HepG2 (cell line): ENCODE measurements around the gene PTTG1. TPM values are rescaled to one million over a fixed set of nuclear protein-coding genes. Genes with fewer than 3 reads are reported as not detected.

Source experiments
- AGO2 ChIP-seq: fragments of 200-400 bp; formaldehyde crosslinking; optimal IDR thresholded peaks from 2 replicates; pipeline ENCODE3; 2017; ENCODE audit warnings: mild to moderate bottlenecking, low read depth, low read length, moderate library complexity
- CCDC6 ChIP-seq: sonication (generic); formaldehyde crosslinking; IDR thresholded peaks from 2 replicates; pipeline ENCODE4 v1.8.1; 2022; ENCODE audit warnings: mild to moderate bottlenecking, missing genetic modification reagents, moderate library complexity
- FOXC1 ChIP-seq: sonication (generic); formaldehyde crosslinking; IDR thresholded peaks from 2 replicates; pipeline ENCODE4 v1.8.0; 2022; ENCODE audit warnings: mild to moderate bottlenecking, missing genetic modification reagents, borderline replicate concordance
- GTF2F1 ChIP-seq: fragments of 150-350 bp; IDR thresholded peaks from 2 replicates; pipeline ENCODE4 v1.6.1; 2014; ENCODE audit warnings: low read length
- HOXA3 ChIP-seq: sonication (generic); formaldehyde crosslinking; IDR thresholded peaks from 2 replicates; pipeline ENCODE4 v1.5.0; 2020; ENCODE audit warnings: missing genetic modification reagents
- KDM6A ChIP-seq: IDR thresholded peaks from 2 replicates; pipeline ENCODE4 v1.6.1; 2016; ENCODE audit warnings: low read depth
- NAIF1 ChIP-seq: sonication (generic); formaldehyde crosslinking; IDR thresholded peaks from 2 replicates; pipeline ENCODE4 v1.5.0; 2020; ENCODE audit warnings: mild to moderate bottlenecking, missing genetic modification reagents, borderline replicate concordance
- PAX8 ChIP-seq: sonication (generic); formaldehyde crosslinking; IDR thresholded peaks from 2 replicates; pipeline ENCODE4 v1.8.0; 2022; ENCODE audit warnings: mild to moderate bottlenecking, missing genetic modification reagents, borderline replicate concordance
- PAXIP1 ChIP-seq: sonication (generic); formaldehyde crosslinking; conservative IDR thresholded peaks from 2 replicates; pipeline ENCODE4 v1.4.0; 2020; ENCODE audit warnings: mild to moderate bottlenecking, missing genetic modification reagents, moderate library complexity
- PHF21A ChIP-seq: sonication (generic); formaldehyde crosslinking; IDR thresholded peaks from 2 replicates; pipeline ENCODE4 v1.5.0; 2020; ENCODE audit warnings: mild to moderate bottlenecking, missing genetic modification reagents
- RARG ChIP-seq: sonication (generic); formaldehyde crosslinking; IDR thresholded peaks from 2 replicates; pipeline ENCODE4 v1.4.0; 2020; ENCODE audit warnings: low read depth, mild to moderate bottlenecking, missing genetic modification reagents
- SIN3B ChIP-seq: fragments of 150-350 bp; IDR thresholded peaks from 2 replicates; pipeline ENCODE4 v1.6.1; 2014; ENCODE audit warnings: low read length
- ZBTB42 ChIP-seq: sonication (generic); formaldehyde crosslinking; IDR thresholded peaks from 2 replicates; pipeline ENCODE4 v1.5.0; 2020; ENCODE audit warnings: mild to moderate bottlenecking, missing genetic modification reagents
- ZBTB7A ChIP-seq: sonication (generic); formaldehyde crosslinking; IDR thresholded peaks from 2 replicates; pipeline ENCODE4 v1.8.0; 2022; ENCODE audit warnings: mild to moderate bottlenecking, missing genetic modification reagents
- ZFP1 ChIP-seq: IDR thresholded peaks from 2 replicates; pipeline ENCODE4 v1.6.1; 2016
- ZNF124 ChIP-seq: sonication (generic); formaldehyde crosslinking; IDR thresholded peaks from 2 replicates; pipeline ENCODE4 v1.4.0; 2020; ENCODE audit warnings: missing genetic modification reagents
- ZNF280B ChIP-seq: sonication (generic); formaldehyde crosslinking; IDR thresholded peaks from 2 replicates; pipeline ENCODE4 v1.5.0; 2020; ENCODE audit warnings: missing genetic modification reagents, mild to moderate bottlenecking, borderline replicate concordance
- ZNF329 ChIP-seq: sonication (generic); formaldehyde crosslinking; IDR thresholded peaks from 2 replicates; pipeline ENCODE4 v1.9.0; 2021; ENCODE audit warnings: low read depth, mild to moderate bottlenecking, missing genetic modification reagents
- ZNF354B ChIP-seq: sonication (generic); formaldehyde crosslinking; IDR thresholded peaks from 2 replicates; pipeline ENCODE4 v1.8.0; 2022; ENCODE audit warnings: mild to moderate bottlenecking, missing genetic modification reagents
- ZNF484 ChIP-seq: sonication (generic); formaldehyde crosslinking; IDR thresholded peaks from 2 replicates; pipeline ENCODE4 v1.5.1; 2020; ENCODE audit warnings: mild to moderate bottlenecking, low read depth, missing genetic modification reagents, borderline replicate concordance
- ZNF674 ChIP-seq: sonication (generic); formaldehyde crosslinking; IDR thresholded peaks from 2 replicates; pipeline ENCODE4 v1.5.0; 2020; ENCODE audit warnings: low read depth, mild to moderate bottlenecking, missing genetic modification reagents
- ZNF883 ChIP-seq: sonication (generic); formaldehyde crosslinking; IDR thresholded peaks from 2 replicates; pipeline ENCODE4 v1.5.1; 2020; ENCODE audit warnings: mild to moderate bottlenecking, missing genetic modification reagents; ENCODE audit errors: not compliant biosample characterization
- ZSCAN29 ChIP-seq: sonication (generic); formaldehyde crosslinking; conservative IDR thresholded peaks from 2 replicates; pipeline ENCODE4 v1.4.0; 2020; ENCODE audit warnings: mild to moderate bottlenecking, missing genetic modification reagents
- polyA plus RNA-seq, 8 experiments: library from polyadenylated mRNA; depleted of rRNA in 3 of 8; stranded (reverse) in 7 of 8; unstranded in 1 of 8; fragments of >200 nt; fragmentation: Illumina TruSeq in 4 of 8; extraction: Trizol in 4 of 8; gene quantifications; 2 replicates each; pipeline versions ENCODE4 v1.2.1 to v1.2.3, GENCODE V29; 2011 to 2016; ENCODE audit warnings: low read depth in 4 of 8, missing spikeins in 1 of 8, mixed read lengths in 1 of 8; ENCODE audit not compliant: insufficient read depth in 1 of 8
- total RNA-seq, 5 experiments: library from RNA; depleted of rRNA; stranded (reverse); fragments of >200 nt; fragmentation: Illumina TruSeq; extraction: Trizol; gene quantifications; 2 replicates each; pipeline ENCODE4 v1.2.3, GENCODE V29; 2016; ENCODE audit warnings: low read depth in 1 of 5
- TF ChIP-seq, protein P1 (sequence below): sonication (generic); formaldehyde crosslinking; conservative IDR thresholded peaks from 2 replicates; pipeline ENCODE4 v1.4.0; 2020; ENCODE audit warnings: missing genetic modification reagents

Gene PTTG1
- total and polyA plus RNA-seq, 2 of the 13 experiments (the other 11 are each of a cell fraction or from before 2014, with no cell fraction given), result 102 to 161 TPM

- peak; percentile 89; the same call in 1 of the 2 replicates for TF ChIP-seq FOXC1
- peak; percentile 90 for TF ChIP-seq PHF21A
- peak; percentile 82 for TF ChIP-seq AGO2
- TF ChIP-seq ZFP1 (CRISPR knock-in tag), result peak; percentile 66
- no peak for TF ChIP-seq CCDC6 (CRISPR knock-in tag)
- no peak for TF ChIP-seq SIN3B
- TF ChIP-seq, protein P1, sequence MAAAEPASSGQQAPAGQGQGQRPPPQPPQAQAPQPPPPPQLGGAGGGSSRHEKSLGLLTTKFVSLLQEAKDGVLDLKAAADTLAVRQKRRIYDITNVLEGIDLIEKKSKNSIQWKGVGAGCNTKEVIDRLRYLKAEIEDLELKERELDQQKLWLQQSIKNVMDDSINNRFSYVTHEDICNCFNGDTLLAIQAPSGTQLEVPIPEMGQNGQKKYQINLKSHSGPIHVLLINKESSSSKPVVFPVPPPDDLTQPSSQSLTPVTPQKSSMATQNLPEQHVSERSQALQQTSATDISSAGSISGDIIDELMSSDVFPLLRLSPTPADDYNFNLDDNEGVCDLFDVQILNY (CRISPR knock-in tag), result no peak
- 0 out of 2 replicates have a peak, but pooled peaks have one; percentile 37 for TF ChIP-seq ZSCAN29
- no peak for TF ChIP-seq ZNF354B (CRISPR knock-in tag)
- peak; percentile 53; the same call in 1 of the 2 replicates for TF ChIP-seq KDM6A (CRISPR knock-in tag)
- TF ChIP-seq HOXA3 (CRISPR knock-in tag), result peak; percentile 40
- peak; percentile 59; the same call in 1 of the 2 replicates for TF ChIP-seq ZBTB42 (CRISPR knock-in tag)
- no peak for TF ChIP-seq GTF2F1
- TF ChIP-seq ZBTB7A, result 0 out of 2 replicates have a peak, but pooled peaks have one; percentile 30
- no peak; the same call in 1 of the 2 replicates for TF ChIP-seq ZNF329 (CRISPR knock-in tag)
- peak; percentile 87 for TF ChIP-seq PAXIP1
- TF ChIP-seq PAX8 (CRISPR knock-in tag), result no peak
- TF ChIP-seq ZNF484 (CRISPR knock-in tag), result no peak
- TF ChIP-seq ZNF674 (CRISPR knock-in tag), result no peak
- peak; percentile 76; the same call in 1 of the 2 replicates for TF ChIP-seq ZNF280B (CRISPR knock-in tag)
- TF ChIP-seq ZNF883 (CRISPR knock-in tag), result peak; percentile 89
- no peak; the same call in 1 of the 2 replicates for TF ChIP-seq ZNF124 (CRISPR knock-in tag)
- peak; percentile 63 for TF ChIP-seq NAIF1 (CRISPR knock-in tag)
- no peak for TF ChIP-seq RARG (CRISPR knock-in tag)
Measured at GRCh38 chr5:160467555-160468362, 46.1 kb downstream of the PTTG1 start (continued).
